HG03460 (cell line): Measurements from ENCODE around the gene SNRNP70.
"Not testable (repeated sequence)": the region's sequence is repeated elsewhere in the genome, so short reads cannot be mapped to it uniquely, and the experiment has no call there.

Experiments
- ATAC-seq: cut with Tn5 transposase; IDR thresholded peaks from one replicate; pipeline ENCODE4 v1.9.1; 2021; ENCODE audit not compliant: unreplicated experiment

SNRNP70 gene

GRCh38 chr19:49145573-49146407, 60.5 kb downstream of the SNRNP70 start:
- ATAC-seq = no peak

GRCh38 chr19:49146408-49146770, 61.1 kb downstream of the SNRNP70 start:
- ATAC-seq = not testable (repeated sequence)

GRCh38 chr19:49148044-49148682, 62.9 kb downstream of the SNRNP70 start:
- no peak for ATAC-seq

- no peak for ATAC-seq
Measured at GRCh38 chr19:49148784-49149651, 63.8 kb downstream of the SNRNP70 start.

- no peak for ATAC-seq
Measured at GRCh38 chr19:49149652-49150105, 64.4 kb downstream of the SNRNP70 start.

- no peak for ATAC-seq
Measured at GRCh38 chr19:49150106-49150943, 65.1 kb downstream of the SNRNP70 start.

- no peak for ATAC-seq
Measured at GRCh38 chr19:49150944-49151243, 65.6 kb downstream of the SNRNP70 start.

GRCh38 chr19:49151267-49152118, 66.2 kb downstream of the SNRNP70 start:
- ATAC-seq = no peak

GRCh38 chr19:49152119-49152550, 66.9 kb downstream of the SNRNP70 start:
- ATAC-seq = no peak

GRCh38 chr19:49153167-49153809, 68.0 kb downstream of the SNRNP70 start:
- no peak for ATAC-seq

- no peak for ATAC-seq
Measured at GRCh38 chr19:49154279-49154678, 69.0 kb downstream of the SNRNP70 start.

GRCh38 chr19:49155005-49155819, 70.0 kb downstream of the SNRNP70 start, which contains the start of gene HRC:
HRC (minus strand) TSS chr19:49155396; CDS start chr19:49155237, 159 bp downstream.
- no peak for ATAC-seq

GRCh38 chr19:49155820-49156346, 70.6 kb downstream of the SNRNP70 start:
- ATAC-seq = no peak

- ATAC-seq = no peak
Measured at GRCh38 chr19:49157445-49158224, 72.4 kb downstream of the SNRNP70 start, which contains the start of gene TRPM4. TRPM4 (plus strand) TSS chr19:49157792; CDS start chr19:49157867, 75 bp downstream.
